Prostate gland (tissue), 2 donors: ENCODE results near the gene EHBP1.

ENCODE experiments used
- POLR2A ChIP-seq: fragments of 450-650 bp; IDR thresholded peaks from one replicate; pipeline ENCODE4 v1.6.1; 2016; ENCODE audit warnings: antibody characterized with exemption, mild to moderate bottlenecking
- TF ChIP-seq, protein P1 (sequence below), 4 experiments: fragments of 200-600 bp in 2 of 4; fragments of 450-650 bp in 2 of 4; sonication (generic) in 2 of 4; IDR thresholded peaks; 1 replicate in 3 of 4; 2 replicates in 1 of 4; pipeline ENCODE4 v1.5.1; 2016 to 2019; ENCODE audit warnings: antibody characterized with exemption in 4 of 4, mild to moderate bottlenecking in 2 of 4, moderate library complexity in 2 of 4

DNA sequence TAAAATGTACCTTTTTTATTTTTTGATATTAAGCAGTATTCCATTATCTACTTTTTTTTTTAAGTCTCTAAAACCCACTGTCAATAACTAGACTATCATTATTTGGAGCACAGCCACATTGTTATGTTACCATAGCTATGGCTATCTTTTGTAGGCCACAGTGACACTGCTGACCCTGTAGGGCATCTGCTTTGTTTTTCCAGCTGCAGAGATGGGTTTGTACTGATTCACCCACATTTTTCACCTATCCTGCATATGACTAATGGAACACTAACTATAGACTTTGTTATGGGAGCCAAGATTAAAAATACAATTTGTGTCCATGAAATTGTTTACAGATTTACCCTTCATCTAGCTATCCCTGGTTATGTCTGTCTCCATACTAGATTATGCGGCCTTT is 323.5 kb downstream of the EHBP1 start:
- TF ChIP-seq, protein P1, sequence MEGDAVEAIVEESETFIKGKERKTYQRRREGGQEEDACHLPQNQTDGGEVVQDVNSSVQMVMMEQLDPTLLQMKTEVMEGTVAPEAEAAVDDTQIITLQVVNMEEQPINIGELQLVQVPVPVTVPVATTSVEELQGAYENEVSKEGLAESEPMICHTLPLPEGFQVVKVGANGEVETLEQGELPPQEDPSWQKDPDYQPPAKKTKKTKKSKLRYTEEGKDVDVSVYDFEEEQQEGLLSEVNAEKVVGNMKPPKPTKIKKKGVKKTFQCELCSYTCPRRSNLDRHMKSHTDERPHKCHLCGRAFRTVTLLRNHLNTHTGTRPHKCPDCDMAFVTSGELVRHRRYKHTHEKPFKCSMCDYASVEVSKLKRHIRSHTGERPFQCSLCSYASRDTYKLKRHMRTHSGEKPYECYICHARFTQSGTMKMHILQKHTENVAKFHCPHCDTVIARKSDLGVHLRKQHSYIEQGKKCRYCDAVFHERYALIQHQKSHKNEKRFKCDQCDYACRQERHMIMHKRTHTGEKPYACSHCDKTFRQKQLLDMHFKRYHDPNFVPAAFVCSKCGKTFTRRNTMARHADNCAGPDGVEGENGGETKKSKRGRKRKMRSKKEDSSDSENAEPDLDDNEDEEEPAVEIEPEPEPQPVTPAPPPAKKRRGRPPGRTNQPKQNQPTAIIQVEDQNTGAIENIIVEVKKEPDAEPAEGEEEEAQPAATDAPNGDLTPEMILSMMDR (IDR thresholded peaks at IDR 0.05) = no peak
- TF ChIP-seq POLR2A = no peak
